ENCODE data around the gene RINL.
A peak's percentile ranks its signal among the peaks of the same experiment; 100 is the strongest.

Gene RINL, protein sequence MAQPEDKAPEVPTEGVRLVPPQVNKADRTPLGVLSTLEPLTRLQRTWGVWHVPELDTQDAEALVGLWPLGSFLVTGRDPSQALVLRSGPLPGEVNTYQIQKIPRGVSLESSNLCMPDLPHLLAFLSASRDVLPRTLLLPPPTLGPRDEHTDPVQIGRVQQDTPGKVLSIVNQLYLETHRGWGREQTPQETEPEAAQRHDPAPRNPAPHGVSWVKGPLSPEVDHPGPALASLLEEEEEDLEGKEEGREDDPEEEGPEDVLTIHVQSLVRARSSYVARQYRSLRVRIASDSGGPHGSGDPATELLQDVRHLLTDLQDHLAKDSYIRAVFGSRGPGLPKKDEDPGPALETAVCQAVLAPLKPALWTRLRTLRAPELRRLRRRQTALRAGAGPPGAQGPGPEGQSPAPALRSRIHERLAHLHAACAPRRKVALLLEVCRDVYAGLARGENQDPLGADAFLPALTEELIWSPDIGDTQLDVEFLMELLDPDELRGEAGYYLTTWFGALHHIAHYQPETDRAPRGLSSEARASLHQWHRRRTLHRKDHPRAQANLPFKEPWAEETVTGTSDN

DNA sequence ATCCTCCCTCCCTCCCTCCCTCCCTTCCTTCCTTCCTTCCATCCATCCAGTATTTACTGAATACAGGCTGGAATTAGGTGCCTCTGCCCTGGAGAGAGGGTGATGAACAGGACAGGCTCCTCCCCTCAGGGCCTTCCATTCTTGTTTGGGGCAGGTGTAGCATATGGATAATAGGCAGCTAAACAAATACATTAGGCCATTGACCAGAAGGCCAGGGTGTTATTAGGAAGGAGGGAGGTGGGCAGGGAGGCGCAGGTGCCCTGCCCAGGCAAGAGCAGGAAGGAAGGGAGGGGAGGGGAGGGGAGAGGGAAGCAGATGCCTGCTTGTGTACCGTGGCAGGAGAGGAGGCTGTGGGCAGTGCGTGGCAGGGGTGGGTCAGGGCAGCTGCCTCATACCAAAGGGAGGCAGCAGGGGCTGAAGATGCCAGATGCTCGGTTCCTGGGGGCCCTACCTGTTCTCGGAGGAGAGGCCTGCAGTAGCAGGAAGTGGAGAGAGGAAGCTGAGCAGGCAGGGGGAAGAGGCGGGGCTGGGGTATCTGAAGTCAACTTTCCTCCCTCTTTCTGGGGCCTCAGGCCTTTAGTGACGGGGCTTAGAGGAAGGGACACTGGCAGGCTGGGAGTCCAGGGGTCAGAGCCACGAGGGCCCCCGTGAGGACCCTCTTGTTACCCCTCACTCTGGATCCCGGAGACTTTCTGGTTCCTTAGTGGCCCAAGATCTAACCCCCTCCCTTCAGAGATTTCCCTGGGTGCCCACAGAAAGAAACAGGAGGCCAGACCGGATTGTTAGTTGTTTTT is at the start of gene RINL:
RINL (minus strand) TSS at position 495 of the 794 bp plus-strand sequence. CDS start 1,533 bp downstream, outside the sequence.
- peak; percentile 37 to 70 (median 41) for DNase-seq (ENCODE audit: low read depth in 3 of 3)

DNA sequence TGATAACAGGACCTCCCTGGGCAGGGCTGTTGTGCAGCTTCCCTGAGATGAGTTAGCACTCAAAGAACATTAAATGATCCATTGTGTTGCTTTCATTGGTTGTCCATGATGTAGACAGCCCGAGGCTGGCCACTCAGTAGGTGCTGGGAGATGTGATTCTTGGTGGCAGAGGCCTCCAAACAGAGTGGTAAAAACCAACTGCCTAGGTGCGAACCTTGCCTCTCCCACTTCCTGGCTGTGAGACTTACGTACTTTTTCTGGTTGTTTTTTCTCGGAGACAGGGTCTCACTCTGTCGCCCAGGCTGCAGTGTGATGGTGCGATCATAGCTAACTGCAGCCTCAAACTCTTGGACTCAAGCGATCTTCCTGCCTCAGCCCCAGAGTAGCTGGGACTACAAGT is 46.3 kb upstream of the RINL start:
- no peak for DNase-seq (ENCODE audit: low read depth in 3 of 3)

DNA sequence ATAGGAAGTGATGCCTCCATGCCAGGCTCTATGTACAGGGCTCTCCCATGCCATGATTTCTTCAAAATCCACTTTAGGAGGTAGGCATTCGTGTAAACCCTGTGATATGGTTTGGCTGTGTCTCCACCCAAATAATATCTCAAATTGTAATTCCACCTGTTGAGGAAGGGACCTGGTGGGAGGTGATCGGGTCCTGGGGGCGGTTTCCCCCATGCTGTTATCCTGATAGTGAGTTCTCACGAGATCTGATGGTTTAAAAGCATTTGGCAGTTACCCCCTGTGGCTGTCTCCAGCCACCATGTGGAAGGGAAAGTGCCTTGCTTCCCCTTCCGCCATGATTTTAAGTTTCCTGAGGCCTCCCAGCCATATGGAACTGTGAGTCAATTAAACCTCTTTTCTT is 44.4 kb upstream of the RINL start:
- no peak for DNase-seq (ENCODE audit: low read depth in 3 of 3)

DNA sequence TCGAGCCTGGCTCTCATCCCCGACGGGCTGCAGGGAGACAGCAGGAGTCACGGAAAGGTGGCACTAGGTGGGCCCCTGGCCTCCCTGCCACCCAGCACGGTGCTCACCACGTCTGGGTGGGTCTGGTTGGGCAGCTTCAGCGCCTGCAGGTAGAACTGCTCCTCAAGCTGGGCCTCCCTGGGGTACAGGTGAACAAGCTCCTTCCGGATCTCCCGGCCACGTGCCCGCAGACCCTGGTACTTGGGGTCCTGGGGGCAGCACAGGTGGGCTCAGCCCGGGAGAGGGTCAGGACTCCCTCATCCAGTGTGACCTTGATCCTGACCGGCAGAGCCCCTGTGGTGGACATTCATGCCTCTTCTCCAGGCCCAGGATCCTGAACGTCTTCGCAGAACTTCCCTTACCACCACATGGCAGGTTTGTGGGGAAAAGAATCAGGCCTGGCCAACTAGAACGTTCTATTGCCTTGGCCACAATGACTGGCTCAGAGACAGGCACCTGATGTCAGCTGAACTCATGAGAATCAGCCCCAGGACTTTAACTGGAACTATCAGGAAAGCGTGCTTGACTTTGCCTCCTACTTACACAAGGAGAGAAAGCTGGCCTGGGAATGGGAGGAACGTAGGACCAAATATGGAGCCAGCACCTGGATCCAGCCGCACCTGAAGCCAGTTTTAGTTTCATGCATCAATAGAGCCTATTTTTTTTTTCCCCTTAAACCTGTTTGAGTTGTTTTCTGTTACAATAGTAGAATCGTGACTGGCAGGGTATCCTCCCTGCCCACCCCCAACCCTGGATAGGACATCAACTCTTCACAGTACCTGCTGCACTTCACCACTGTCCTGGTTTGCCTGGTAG is 43.6 kb upstream of the RINL start:
- no peak for DNase-seq (ENCODE audit: low read depth in 3 of 3)

DNA sequence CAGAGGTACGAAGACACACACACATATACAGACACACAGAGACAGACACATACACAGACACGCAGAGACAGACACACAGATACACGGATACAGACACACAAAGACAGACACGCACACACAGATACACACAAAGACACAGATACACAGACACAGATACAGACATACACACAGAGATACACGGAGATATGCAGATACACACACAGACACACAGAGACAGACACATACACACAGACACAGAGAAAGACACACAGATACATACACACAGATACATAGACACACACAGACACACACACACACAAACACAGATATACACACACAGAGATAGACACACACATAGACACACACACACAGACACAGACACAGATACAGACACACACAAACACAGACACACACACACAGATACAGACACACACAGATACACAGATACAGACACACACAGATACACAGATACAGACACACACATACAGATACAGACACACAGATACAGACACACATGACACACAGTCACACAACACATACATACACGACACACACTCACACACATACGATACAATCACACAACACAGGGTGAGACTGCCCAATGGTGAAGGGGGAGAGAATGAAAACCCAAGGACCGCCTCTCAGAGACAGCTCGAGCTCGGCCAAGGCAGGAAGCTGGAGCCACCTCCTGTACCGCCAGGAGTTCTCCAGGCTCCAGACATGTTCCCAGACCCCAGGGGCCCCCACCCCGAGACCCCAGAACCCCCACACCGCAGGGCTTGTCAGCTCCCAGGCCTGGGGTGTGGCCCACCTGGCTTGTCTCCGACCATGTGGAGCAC is 42.7 kb upstream of the RINL start:
- no peak for DNase-seq (ENCODE audit: low read depth in 3 of 3)

DNA sequence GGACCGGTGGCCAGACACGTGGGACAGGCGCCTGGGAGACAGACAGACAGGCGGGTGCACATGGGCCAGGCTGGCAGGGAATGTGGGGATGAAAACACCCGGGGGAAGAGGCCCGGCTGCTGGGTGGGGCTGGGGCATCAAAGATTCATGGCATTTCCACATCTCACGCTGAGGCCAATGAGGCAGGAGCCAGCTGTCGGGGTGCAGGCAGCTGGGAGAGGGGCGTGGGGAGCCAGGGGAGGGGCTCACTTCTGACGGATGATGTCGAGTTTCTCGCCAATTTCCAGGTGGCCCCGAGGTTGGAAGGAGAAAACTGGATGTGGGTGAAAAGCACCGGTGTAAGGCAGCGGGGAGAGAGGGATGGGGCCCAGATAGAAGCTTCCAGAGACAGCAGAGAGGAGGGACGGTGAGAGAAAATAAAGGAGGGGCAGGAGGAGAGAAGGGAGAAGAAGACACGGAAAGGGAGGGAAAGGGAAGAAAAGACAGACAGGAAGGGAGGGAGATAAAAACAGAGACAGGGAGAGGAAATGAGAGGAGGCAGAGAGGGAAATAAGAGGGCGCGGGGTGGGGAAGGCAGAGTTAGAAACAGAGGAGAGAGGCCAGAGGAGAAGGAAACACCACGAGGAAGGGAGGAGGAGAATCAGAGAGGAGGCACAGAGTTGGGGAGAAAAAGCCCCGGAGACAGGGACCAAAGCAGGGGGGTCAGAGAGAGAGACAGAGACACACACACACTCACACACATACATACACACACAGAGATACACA is 41.9 kb upstream of the RINL start:
- DNase-seq (ENCODE audit: low read depth in 3 of 3) = no peak

DNA sequence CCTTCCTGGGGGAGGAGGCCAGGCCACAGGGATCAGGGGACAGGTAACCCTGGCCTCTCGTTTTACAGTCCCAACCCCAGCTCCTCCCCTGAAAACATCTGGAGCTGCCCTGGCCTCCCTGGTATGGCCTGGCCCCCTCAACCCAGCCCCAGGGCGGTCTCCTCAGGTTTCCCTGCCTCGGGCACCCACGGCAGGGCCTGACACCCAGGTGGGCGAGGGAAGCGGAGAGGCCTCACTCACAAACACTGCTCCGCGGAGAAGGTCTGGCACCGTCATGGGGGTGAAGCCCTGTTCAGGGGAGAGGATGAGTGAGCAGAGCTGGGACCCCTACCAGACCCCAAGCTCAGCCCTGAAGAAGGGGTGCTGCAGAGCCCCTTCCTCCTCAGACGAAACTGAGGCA is 40.5 kb upstream of the RINL start:
- no peak for DNase-seq (ENCODE audit: low read depth in 3 of 3)

DNA sequence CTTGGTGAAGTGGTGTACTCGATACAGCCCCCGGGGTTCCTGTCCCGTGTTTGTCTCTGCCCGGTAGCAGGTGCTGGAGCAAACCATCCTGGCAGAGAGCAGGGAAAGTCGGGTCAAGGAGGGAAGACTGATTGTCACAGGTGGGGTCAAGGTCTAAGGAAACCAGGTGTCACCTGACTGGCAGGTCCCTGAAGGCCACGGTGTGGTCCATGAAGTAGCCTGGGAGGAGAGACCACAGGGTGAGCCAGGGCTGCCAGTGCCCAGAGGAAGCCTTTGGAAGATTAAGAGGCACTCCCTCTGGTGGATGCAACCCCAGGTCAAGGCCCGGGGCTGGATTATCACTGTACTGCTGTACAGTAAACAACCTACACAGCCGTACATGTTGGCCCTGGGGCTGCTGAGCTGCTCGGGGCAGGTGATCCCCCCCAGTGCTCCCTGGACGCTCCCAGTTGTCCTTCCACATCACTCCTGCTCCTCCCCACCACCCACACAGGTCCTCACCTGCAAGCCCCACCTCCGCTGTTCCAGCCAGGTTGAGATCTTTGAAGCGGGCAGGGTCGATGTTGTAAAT is 39.9 kb upstream of the RINL start:
- no peak for DNase-seq (ENCODE audit: low read depth in 3 of 3)

DNA sequence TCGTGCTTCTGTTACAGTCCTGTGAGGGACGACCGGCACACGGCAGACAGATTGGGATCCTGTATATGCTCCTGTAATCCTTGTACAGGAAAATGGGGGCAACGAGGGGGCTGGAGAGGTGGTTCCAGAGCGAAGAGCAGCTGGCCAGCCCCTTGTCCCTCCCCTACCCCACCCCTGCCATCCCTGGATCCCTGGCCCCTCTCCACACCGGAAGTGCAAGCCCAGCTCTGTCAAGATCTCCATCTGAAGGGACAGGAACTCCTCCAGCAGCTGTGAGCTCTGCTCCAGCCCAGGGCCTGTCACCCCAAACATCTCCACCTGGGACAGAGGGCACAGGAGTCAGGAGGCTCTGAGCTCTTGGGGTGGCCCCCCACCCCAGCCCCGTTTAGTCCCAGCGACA is 39.4 kb upstream of the RINL start:
- no peak for DNase-seq (ENCODE audit: low read depth in 3 of 3)

DNA sequence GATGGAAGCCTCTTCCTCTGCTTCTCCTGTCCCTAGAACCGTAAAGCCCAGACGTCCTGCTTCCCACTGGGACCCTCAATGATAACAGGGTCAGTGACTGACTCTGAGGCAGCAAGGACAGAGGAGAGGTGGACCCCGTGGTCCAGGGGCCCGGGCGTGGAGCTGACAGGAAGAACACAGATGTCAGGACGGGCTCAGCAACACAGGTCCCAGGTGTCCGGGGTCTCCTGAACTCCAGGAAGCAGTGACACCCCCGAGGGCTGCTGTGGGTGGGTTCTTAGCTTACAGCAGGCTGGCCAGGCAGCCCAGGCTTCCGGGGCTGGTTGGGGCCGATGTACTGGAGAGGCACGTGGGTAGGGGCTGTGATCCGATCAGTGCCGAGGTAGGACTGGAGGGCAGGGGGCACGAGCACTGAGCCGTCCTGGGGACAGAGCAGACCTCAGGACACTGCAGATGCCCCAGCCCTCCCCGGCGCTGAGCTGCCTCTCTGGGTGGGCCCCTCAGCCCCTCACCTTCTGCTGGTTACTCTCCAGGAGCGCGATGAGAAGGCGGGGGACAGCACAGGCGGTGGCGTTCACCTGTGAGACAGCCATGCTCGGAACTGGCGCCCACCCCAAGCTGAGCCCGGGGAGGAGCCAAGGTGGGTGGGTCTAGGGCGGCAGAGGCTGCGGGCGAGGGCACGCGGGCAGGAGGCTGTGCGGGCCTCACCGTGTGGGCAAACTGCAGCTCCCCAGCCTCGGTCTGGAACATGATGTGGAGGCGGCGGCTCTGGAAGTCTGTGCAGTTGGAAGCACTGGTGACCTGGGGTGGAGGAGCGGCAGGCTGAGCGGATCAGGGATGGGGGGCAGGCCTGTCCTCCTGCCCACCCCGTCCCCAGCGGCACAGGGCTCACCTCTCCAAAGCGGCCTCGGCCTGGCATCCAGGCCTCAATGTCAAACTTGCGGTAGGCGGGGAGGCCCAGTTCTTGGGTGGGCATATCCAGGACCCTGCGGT is 37.5 kb upstream of the RINL start:
- no peak for DNase-seq (ENCODE audit: low read depth in 3 of 3)

DNA sequence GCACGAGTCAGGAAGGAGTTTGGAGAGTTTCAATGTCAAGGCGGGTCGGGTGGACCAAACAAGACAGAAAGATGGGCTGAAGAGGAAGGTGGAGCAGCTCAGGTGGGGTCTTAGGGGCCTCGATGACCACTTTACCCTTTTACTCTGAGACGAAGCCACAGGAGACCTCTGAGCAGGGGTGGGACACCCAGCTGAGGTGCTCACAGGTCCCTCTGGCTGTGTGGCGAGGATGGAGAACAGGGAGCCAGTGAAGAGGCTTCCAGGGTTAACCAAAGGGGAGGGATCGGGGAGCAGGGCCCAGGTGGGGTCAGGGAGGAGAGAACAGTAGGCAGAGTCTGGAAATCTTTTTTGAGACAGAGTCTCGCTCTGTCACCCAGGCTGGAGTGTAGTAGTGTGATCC is 35.9 kb upstream of the RINL start:
- no peak for DNase-seq (ENCODE audit: low read depth in 3 of 3)

DNA sequence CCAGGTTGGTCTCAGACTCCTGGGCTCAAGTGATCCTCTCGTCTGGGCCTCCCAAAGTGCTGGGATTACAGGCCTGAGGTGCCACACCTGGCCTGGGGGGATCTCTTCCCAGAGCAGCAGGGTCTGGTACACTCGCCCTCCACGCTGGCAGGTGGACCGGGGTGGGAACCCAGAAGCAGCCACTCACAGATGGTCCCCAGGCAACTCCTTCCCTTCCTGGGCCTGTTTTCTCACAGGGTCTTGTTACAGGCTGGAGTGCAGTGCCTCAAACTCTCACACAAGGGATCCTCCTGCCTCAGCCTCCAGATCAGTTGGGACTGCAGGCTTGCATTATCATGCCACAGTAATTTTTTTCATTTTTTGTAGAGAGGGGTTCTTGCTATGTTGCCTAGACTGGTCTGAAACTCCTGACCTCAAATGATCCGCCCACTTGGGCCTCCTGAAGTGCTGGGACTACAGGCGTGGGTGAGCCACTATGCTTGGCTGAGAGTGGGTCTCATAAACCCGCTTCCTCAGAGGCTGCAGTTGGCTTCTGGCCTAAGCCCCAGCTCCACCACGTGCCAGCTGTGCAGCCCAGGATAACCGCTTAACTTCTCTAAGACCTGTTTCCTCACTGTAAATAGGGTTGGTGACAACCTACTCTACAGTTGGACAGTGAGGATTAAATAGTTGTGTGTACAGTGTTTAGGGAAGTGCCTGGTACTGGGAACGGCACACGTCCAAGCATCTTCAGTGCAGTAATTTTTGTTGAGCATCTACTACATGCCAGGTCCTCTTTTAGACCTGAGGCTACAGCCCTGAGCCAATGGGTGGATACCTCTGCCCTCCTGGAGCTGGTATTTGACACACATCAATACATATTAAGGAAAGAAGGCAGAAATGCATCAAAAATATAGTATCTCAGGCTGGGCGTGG is 34.8 kb upstream of the RINL start:
- no peak for DNase-seq (ENCODE audit: low read depth in 3 of 3)

DNA sequence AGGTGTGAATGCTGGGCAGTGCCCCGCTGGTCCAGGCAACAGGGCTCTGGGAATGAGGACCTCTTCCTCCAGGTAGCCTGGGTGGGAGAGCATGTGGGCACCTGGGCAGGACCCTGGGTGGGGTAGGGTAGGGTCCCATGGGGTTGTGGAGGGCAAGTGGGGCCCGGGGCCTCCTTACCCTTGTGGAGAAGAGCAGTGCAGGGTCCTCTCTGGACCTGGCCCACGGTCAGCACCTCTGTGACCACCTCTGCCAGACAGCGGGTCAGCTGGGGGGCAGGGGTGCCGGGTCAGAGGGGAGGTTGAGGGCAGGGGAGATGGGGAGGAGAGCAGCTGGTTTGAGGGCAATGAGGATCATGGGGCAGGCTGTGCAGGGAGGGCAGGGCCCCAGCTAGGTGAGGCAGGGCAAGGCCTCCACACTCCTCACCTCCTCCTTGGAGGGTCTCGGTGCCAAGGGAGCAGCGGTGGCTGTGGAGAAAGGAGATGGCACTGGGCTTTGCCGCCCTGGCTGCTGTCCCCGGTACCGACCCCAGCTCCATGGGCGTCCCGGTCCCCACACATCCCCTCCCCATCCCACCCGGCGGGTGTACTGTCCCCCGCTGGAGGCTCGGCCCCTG is 33.4 kb upstream of the RINL start:
- no peak for DNase-seq (ENCODE audit: low read depth in 3 of 3)

DNA sequence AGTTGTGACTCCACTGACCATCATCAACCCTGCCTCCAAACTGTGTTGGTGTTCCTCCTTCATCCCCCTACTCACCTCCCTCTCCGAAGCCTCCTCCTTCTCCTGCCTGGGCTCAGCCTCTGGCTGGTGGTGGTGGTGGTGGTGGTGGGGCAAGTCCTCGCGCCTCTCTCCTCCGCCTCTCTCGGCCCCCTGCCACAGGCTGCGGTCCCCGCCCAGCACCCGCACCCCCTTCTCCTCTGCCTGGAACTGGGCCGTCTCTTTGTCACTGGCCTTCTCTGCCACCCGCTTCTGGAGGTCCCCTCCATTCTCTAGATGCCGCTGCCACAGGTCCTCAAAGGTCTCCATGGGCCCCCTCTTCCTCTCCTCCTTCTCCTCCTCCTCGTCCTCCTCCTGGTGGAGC is 32.4 kb upstream of the RINL start:
- no peak for DNase-seq (ENCODE audit: low read depth in 3 of 3)

DNA sequence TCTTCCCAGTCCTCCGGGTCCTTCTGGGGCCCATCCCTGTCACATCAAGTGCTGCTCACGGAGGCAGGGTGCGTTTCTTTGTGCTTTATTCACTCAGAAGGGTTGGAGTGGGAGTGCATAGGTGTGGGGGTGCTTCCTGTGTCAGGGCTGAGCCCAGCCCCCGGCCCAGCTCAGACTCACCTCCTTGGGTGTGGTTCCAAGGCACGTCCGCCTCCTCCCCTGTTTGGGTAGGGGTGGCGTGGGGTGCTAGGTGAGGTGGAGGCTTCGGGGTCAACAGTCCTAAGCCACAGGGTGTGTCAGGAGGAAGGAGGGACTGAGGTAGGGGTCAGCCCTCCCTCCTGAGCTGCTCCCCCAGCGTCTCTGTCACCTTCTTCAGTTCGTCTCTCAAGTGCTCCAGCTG is 30.8 kb upstream of the RINL start:
- DNase-seq (ENCODE audit: low read depth in 3 of 3) = no peak

DNA sequence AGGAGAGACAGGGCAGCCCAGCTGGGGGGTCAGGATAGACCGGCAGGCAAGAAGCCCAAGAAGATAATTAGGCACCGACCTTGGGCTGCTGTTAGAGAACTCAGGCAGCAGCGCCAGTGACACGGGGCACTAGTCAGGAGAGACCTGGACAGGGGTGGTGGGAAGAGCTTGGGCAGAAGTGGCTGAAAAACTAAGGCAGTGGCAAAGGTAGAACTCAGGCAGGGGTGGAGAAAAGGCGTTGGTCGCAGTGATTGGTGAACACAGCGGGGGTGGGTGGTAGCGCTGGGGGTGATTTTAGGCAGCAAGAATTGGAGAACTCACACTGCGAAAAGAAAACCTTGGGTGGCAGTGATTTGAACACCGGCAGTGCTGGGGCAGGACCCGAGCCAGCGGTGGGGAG is 29.6 kb upstream of the RINL start:
- no peak for DNase-seq (ENCODE audit: low read depth in 3 of 3)

DNA sequence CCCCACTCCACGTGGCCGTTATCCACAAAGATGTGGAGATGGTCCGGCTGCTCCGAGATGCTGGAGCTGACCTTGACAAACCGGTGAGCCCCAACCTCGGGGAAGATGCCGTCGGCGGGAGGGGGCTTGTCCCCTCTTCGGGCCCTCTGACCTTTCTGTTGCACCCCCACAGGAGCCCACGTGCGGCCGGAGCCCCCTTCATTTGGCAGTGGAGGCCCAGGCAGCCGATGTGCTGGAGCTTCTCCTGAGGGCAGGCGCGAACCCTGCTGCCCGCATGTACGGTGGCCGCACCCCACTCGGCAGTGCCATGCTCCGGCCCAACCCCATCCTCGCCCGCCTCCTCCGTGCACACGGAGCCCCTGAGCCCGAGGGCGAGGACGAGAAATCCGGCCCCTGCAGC is 29.2 kb upstream of the RINL start:
- DNase-seq (ENCODE audit: low read depth in 3 of 3) = no peak
